ENCODE measurements around the gene PRPSAP1.
A peak's percentile ranks its signal among the peaks of the same experiment; 100 is the strongest.
"Not testable (repeated sequence)": the region's sequence is repeated elsewhere in the genome, so short reads cannot be mapped to it uniquely, and the experiment has no call there.

PRPSAP1 gene

GRCh38 chr17:76314392-76315227 lies 39.1 kb downstream of the PRPSAP1 start:
- DNase-seq = peak in 1 of 2 donors; percentile 23

GRCh38 chr17:76312735-76313134 lies 41.0 kb downstream of the PRPSAP1 start:
- DNase-seq = no peak

- no peak for DNase-seq
Observed at GRCh38 chr17:76309461-76309860, 44.3 kb downstream of the PRPSAP1 start.

- DNase-seq = no peak
Observed at GRCh38 chr17:76307966-76308338, 45.8 kb downstream of the PRPSAP1 start, which contains the start of gene QRICH2. Gene QRICH2, minus strand, starts transcription at chr17:76308276. Its CDS starts 278 bp downstream, at chr17:76307998.

GRCh38 chr17:76307299-76307965 lies 46.3 kb downstream of the PRPSAP1 start:
- no peak for DNase-seq

- DNase-seq = not testable (repeated sequence)
Observed at GRCh38 chr17:76305135-76305454, 48.6 kb downstream of the PRPSAP1 start.

DNA sequence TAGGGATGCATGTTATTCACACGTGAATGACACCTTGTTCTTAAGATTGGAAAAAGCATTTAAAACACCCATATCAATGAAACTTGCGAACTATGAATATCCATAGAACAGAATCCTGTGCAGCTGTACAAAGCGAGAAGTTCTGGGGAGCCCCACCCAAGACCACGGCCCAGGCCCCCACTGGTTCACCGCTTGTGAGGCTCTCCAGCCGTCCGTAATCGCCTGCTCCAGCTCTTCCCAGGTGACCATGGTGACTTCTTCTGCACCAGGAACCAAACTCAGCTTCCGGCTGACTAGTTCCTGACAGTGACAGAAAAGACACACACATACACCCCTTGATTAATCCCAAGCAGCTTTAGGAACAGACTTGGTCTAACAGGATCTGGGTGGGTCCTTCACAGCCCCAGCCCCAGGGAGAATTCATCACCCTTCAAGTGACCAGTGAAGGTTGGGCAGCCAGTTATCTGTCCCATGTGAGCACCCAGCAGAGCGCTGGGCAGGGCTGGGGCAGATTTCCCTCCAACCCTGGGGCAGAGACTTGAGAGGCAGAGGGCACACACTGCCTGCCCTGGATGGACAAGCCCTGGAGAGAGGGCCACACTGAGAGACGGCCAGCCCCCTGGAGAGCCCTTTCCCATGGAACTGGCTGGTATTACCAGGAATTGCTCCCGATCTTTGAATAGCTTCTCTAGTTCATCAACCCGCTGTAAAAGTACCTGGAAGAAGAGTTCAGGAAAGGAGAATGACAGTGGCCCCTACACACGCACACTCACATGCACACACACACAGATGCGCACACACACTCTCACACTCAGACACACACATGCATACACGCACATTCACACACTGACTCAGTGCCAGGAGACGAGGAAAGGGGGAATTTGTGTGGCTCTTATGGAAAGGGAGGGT lies 49.2 kb downstream of the PRPSAP1 start:
- DNase-seq = no peak

DNA sequence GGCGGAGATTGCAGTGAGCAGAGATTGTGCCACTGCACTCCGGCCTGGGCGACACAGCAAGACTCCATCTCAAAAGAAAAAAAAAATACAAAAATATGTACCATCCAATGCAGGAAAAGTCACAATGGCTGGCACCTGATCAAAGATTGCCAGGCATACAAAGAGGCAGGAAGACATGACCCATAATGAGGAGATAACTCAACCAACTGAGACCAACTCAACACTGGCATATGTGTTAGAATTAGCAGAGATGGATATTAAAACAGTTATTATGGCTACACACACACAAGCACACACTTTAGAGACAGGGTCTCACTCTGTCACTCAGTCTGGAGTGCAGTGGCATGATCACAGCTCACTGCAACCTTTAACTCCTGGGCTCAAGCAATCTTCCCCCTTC lies 56.3 kb downstream of the PRPSAP1 start:
- DNase-seq = no peak

- no peak for DNase-seq
Observed at GRCh38 chr17:76296889-76297288, 56.8 kb downstream of the PRPSAP1 start.

DNA sequence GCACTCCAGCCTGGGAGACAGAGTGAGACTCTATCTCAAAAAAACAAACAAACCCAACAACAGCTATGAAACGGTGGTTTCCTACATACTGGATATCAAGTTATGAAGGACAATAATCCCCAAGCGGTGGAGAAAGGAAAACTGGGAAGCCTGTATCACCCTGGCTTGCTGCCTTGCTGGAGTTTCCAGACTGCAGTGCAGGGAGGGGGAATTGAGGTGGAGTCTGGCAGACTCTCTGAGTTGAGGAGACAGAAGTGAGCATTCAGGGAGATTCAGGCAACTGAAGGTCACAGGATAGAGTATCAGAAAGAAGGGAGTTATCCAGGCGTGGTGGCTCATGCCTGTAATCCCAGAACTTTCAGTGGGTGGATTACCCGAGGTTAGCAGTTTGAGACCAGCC lies 57.5 kb downstream of the PRPSAP1 start:
- DNase-seq = no peak

DNA sequence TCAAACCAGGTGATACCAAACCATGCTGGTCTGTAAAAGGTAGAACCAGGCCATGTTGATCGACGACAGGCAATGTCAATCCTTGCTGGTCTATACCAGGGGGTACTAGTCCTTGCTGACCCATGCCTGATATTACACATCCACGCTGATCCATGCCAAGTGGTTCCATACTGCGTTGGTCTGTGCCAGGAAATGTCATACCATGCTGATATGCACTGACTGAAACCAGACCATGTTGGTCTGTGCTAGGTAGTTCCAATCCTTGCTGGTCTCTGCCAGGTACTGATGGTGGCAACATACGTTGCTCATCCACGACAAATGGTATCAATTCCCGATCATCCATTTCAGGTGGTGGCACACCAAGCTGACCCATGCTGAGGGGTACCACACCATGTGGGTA lies 60.6 kb downstream of the PRPSAP1 start:
- no peak for DNase-seq

- DNase-seq = no peak
Observed at GRCh38 chr17:76292567-76292966, 61.1 kb downstream of the PRPSAP1 start.

DNA sequence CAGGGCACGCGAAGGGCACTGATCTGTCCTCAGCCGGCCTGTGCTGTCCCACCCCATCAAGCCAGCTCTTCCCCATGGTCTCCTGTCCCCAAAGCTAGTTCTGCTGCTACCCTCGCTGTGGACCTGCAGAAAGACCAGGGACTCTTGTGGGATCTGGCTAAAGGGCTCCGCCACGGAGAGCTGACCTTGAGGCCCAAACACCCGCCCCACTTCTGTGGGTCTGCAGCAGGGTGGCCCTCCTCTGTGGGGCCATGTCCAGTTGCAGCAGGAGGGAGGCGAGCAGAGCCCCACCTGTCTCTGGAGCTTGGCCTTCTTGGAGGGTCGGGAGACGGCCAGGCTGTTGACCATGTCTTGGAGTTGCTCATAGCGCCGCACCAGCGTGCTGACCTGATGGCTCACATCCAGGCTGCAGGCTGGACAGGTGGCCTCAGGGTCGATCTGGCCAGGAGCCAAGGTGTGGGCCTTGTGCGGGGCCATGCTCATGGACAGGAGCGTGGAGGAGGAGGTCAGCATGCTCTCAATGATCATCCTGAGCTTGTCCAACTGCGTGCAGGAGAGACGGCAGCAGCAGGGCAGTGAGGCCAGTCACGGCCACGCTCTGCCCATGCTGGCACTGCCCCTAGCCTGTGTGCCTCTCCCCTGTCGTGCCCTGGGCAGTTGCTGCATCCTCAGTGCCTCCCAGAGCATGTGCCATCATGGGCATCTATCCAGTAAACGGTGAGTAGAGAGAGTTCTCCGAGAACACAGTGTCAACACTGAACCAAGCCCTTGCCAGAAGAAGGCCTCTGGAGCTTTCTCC lies 71.9 kb downstream of the PRPSAP1 start:
- no peak for DNase-seq

DNA sequence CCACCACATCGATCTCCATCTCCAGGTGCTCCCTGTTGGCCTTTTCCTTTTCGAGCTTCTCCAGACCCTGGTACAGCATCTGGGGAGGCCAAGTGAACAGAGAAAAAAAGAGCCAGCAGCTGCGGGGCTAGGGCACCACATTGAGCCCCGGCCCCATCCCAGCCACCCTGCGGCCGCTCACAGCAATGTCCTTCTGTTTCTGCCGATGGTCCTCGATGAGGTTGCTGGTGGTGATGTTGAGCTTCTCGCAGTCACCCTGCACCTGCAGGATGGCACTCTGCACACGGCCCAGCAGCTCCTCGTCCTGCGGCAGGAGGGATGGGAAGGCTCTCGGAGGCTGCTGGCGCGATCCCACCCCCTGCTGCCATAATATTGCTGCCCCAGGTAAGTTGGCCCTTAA lies 73.1 kb downstream of the PRPSAP1 start:
- DNase-seq = no peak

DNA sequence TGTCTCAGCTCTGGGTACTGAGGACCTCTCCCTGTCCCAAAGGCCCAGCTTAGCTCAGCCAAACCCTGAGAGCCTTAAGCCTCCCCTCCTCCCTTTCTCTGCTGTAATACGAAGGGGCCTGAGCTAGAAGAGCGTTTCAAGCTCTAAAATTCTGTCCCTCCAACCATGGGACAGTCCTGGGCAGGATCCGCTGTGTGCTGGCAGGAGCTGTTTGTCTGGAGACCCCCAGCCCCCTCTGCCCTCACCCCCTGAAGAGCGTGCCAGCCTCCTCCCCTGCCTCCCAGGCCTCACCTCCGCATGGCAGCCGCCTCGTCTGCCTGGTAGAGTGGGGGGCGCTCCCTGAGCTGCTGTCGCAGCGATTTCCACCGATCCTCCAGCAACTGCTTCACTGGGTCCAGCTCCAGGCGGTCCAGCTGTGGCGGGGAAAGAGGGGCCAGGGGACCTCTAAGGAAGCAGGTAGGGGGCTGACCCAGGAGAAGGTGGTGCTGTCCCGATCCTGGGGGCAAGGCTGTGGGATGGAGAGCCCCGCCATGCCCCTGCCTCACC lies 73.9 kb downstream of the PRPSAP1 start:
- no peak for DNase-seq

GRCh38 chr17:76278952-76279741 lies 74.6 kb downstream of the PRPSAP1 start:
- peak; percentile 42 to 62 for DNase-seq

DNA sequence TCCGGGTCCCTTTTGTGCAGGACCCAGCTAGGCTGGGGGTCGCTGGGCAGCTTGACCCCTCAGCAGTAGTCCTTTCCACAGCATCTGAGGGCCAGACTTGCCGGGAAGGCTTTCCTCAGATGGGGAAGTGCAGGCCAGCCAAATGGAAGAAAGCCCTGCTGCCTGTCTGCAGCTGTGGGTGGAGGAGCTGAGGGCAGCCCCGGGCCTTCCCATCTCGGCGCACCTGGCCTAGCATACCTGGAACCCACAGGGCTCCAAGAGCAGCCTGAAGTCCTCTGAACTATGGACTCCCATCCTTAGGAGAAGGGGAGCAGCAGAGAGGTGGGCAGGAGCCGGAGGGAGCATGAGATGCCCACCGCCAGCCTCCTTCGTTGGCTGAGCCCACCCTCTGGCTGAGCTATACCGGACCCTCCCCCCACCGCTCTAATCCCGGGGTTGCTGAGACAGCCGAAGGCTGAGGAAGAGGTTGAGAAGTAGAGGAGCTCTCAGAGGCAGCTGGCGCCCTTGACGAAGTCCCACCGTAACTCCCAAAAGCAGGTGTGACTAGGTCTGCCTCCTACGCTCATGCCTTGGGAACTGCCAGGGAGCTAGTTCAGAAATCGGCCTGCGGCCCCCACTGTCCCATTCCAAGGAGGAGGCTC lies 75.3 kb downstream of the PRPSAP1 start:
- DNase-seq = no peak

- no peak for DNase-seq
Observed at GRCh38 chr17:76277300-76278267, 76.1 kb downstream of the PRPSAP1 start.

DNA sequence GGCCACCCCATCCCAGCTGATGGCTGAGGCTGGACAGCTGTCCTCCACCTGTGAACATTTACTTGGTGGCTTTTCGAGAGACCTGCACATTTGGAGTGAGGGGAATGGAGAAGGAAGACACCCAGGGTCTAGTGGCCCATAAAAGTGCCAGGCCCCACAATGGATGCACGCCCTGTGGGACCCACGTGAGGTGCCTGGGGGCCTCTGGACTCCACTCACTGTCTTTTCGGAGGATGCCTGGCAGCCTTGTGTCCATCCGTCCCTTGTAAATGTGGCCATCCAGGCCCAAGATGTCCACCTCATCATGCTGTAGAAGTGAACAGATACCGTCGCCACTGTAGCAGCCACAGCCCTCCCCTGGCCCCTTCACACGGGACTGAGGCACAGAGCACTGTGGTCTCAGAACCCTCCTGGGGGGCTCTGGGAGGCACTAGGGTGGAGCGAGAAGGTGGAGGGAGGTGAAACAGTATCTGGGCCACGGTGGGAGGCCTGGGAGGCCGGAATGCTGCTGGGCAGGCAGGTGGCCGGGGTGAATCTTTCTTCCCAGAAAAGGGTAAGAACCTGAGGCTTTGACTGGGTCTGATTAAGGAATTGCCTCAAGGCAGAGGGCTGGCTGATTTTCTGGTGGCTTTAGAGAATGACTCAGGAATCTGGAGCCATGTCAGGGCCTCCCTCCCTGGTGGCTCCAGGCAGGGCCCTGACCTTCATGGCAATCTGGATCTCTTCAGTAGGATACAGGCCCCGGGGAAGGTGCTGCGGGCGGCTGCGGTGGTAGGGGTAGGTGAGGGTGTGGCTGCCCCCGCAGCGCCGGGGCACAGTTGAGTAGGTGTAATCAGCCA lies 77.0 kb downstream of the PRPSAP1 start:
- DNase-seq = no peak
